ENCODE data around the gene PXYLP1.

DNA sequence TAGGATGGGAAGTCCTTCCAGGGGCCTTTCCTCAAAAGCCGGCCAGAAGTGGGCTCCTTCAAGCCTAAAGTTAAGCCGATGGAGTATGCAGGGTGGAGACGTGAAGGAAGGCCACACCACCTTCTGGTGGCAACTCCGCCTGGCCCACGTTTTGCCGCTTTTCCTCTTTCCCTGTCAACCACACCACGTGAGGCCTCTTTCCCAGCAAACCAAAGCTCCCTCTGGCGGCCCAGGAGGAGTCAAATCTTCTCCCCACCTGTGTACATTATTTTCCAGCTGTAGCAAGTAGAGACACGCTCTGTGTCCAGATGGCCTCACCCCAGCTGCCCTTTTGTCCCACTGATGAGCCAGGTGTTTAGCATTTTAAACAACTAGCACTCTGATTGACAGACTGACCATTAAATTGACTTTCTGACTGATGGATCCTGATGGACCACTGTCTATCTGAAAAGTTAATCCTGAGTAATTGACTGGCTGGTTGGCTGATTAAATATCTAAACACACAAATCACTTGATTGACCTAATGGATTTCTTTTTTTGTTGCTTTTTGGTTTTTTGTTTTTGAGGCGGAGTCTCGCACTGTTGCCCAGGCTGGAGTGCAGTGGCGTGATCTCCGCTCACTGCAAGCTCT lies 77.1 kb downstream of the PXYLP1 start:
- TF ChIP-seq, protein P1, sequence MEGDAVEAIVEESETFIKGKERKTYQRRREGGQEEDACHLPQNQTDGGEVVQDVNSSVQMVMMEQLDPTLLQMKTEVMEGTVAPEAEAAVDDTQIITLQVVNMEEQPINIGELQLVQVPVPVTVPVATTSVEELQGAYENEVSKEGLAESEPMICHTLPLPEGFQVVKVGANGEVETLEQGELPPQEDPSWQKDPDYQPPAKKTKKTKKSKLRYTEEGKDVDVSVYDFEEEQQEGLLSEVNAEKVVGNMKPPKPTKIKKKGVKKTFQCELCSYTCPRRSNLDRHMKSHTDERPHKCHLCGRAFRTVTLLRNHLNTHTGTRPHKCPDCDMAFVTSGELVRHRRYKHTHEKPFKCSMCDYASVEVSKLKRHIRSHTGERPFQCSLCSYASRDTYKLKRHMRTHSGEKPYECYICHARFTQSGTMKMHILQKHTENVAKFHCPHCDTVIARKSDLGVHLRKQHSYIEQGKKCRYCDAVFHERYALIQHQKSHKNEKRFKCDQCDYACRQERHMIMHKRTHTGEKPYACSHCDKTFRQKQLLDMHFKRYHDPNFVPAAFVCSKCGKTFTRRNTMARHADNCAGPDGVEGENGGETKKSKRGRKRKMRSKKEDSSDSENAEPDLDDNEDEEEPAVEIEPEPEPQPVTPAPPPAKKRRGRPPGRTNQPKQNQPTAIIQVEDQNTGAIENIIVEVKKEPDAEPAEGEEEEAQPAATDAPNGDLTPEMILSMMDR (IDR thresholded peaks at IDR 0.05): peak in 3 of 4 experiments; percentile 58 to 74 (median 71)
- TF ChIP-seq POLR2A (IDR thresholded peaks at IDR 0.05) (no peak), POLR2AphosphoS5 (IDR thresholded peaks at IDR 0.05) (peak; percentile 63)

All from prostate gland (tissue), 2 donors.